GM12875 (cell line): ENCODE measurements around the gene FIS1.

Experiments used
- H3K4me3 ChIP-seq: one replicate; pipeline ENCODE4 v1.5.1; 2011; ENCODE audit warnings: low read depth, low read length, control low read depth
- CTCF ChIP-seq: IDR thresholded peaks from 2 replicates; pipeline ENCODE4 v1.5.1; 2011; ENCODE audit warnings: low read depth, mild to moderate bottlenecking, control low read depth, inconsistent platforms, low read length, moderate library complexity, borderline replicate concordance; ENCODE audit not compliant: insufficient read depth

The FIS1 gene

GRCh38 chr7:101198476-101198875, 46.4 kb downstream of the FIS1 start:
- TF ChIP-seq CTCF: no peak
- H3K4me3 ChIP-seq: no peak overlapping the region

GRCh38 chr7:101197991-101198390, 46.9 kb downstream of the FIS1 start:
- H3K4me3 ChIP-seq: no peak overlapping the region
- TF ChIP-seq CTCF: no peak

GRCh38 chr7:101195884-101196283, 49.0 kb downstream of the FIS1 start:
- no peak overlapping the region for H3K4me3 ChIP-seq
- TF ChIP-seq CTCF: no peak
